Peyer's patch (tissue), 4 donors: ENCODE results near the gene NBPF11.
"Not testable (repeated sequence)": the region's sequence is repeated elsewhere in the genome, so short reads cannot be mapped to it uniquely, and the experiment has no call there.

ENCODE experiments used
- POLR2A ChIP-seq, 2 donors: fragments of 450-650 bp; IDR thresholded peaks; one replicate each; pipeline ENCODE4 v1.5.1; 2017; ENCODE audit warnings: antibody characterized with exemption in 2 of 2, mild to moderate bottlenecking in 2 of 2, moderate library complexity in 2 of 2
- TF ChIP-seq, protein P1 (sequence below), 6 experiments: fragments of 450-650 bp in 4 of 6; fragments of 200-600 bp in 2 of 6; sonication (generic) in 1 of 6; IDR thresholded peaks; one replicate each; pipeline ENCODE4 v1.5.1; 2017 to 2019; ENCODE audit warnings: antibody characterized with exemption in 6 of 6, mild to moderate bottlenecking in 3 of 6, moderate library complexity in 1 of 6

DNA sequence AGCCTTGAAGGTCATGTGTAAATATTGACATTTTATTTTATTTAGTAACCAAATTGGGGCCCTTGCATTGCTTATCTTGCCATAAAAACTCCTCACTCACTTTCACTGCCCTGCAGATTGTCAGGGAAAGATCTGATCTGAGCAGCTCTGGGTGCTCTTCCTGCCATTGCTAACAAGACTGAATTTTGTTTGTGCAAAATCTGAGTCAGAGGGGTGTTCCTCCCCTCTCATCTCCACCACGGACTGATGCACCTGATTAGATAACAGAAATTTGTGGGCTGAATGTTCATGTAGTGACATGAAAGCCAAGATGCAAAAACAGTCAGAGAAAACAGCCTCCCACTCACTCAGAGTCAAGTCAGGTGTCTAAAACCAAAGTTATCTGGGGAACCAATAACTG, 44.9 kb upstream of the NBPF11 start:
- TF ChIP-seq, protein P1, sequence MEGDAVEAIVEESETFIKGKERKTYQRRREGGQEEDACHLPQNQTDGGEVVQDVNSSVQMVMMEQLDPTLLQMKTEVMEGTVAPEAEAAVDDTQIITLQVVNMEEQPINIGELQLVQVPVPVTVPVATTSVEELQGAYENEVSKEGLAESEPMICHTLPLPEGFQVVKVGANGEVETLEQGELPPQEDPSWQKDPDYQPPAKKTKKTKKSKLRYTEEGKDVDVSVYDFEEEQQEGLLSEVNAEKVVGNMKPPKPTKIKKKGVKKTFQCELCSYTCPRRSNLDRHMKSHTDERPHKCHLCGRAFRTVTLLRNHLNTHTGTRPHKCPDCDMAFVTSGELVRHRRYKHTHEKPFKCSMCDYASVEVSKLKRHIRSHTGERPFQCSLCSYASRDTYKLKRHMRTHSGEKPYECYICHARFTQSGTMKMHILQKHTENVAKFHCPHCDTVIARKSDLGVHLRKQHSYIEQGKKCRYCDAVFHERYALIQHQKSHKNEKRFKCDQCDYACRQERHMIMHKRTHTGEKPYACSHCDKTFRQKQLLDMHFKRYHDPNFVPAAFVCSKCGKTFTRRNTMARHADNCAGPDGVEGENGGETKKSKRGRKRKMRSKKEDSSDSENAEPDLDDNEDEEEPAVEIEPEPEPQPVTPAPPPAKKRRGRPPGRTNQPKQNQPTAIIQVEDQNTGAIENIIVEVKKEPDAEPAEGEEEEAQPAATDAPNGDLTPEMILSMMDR (IDR thresholded peaks at IDR 0.05): not testable (repeated sequence)
- TF ChIP-seq POLR2A (IDR thresholded peaks at IDR 0.05): not testable (repeated sequence)
